Uterus (tissue), 4 donors: ENCODE data around the gene CTDNEP1. TPM values are rescaled to one million over a fixed set of nuclear protein-coding genes. Genes with fewer than 3 reads are reported as not detected.

Experiments
- DNase-seq, 2 donors: peaks; one replicate each; pipeline ENCODE4 v3.0.0-alpha.2; 2019 to 2020
- H3K27ac ChIP-seq, 2 donors: fragments of 200-600 bp; sonication (generic); 1 replicate in 1 of 2; 2 replicates in 1 of 2; pipeline ENCODE4 v1.5.1; 2016 to 2018
- H3K27me3 ChIP-seq, 2 donors: fragments of 200-600 bp; sonication (generic); one replicate each; pipeline ENCODE4 v1.5.1; 2018 to 2019; ENCODE audit warnings: control low read depth in 1 of 2
- H3K36me3 ChIP-seq, 2 donors: fragments of 200-600 bp; sonication (generic); one replicate each; pipeline ENCODE4 v1.5.1; 2019; ENCODE audit warnings: control low read depth in 1 of 2
- H3K4me1 ChIP-seq, 2 donors: fragments of 200-600 bp; sonication (generic); one replicate each; pipeline ENCODE4 v1.5.1; 2018 to 2019; ENCODE audit warnings: control low read depth in 1 of 2
- H3K4me3 ChIP-seq, 2 donors: fragments of 200-600 bp; sonication (generic); 1 replicate in 1 of 2; 2 replicates in 1 of 2; pipeline ENCODE4 v1.5.1; 2018 to 2019; ENCODE audit warnings: mild to moderate bottlenecking in 1 of 2
- H3K9me3 ChIP-seq, 2 donors: fragments of 200-600 bp; sonication (generic); one replicate each; pipeline ENCODE4 v1.5.1; 2019; ENCODE audit warnings: control low read depth in 1 of 2
- CTCF ChIP-seq, 4 experiments: fragments of 200-600 bp in 2 of 4; fragments of 450-650 bp in 2 of 4; sonication (generic) in 2 of 4; IDR thresholded peaks; one replicate each; pipeline ENCODE4 v1.5.1; 2016 to 2019; ENCODE audit warnings: antibody characterized with exemption in 4 of 4, mild to moderate bottlenecking in 2 of 4, moderate library complexity in 1 of 4
- POLR2A ChIP-seq, 2 donors: fragments of 450-650 bp; IDR thresholded peaks; one replicate each; pipeline ENCODE4 v1.6.1; 2016; ENCODE audit warnings: antibody characterized with exemption in 2 of 2, mild to moderate bottlenecking in 1 of 2, moderate library complexity in 1 of 2
- intact Hi-C: fragments of 100-400 bp; cut with DNase I; formaldehyde crosslinking; loops from one replicate; pipeline ENCODE4 v1.15.1; 2023; ENCODE audit warnings: low total_unique reads
- total RNA-seq, 4 donors: library from RNA; depleted of rRNA in 3 of 4; stranded (reverse); fragments of >200 nt in 3 of 4; gene quantifications; one replicate each; pipeline versions ENCODE4 v1.1.0 to v1.2.4, GENCODE V29; 2014 to 2023
- donor health status: DM: yes; HTN: yes; CAD: no.

The CTDNEP1 gene
- total RNA-seq, 4 donors from 2014 or later: 13.8 to 115 (median 37.2) TPM

- TF ChIP-seq CTCF (IDR thresholded peaks at IDR 0.05): no peak
- TF ChIP-seq POLR2A (IDR thresholded peaks at IDR 0.05): no peak
- no peaks in the 10 kb centered on the region for H3K36me3 ChIP-seq
- H3K27me3 ChIP-seq: peaks cover 0 to 6% of the 10 kb centered on the region in 2 donors
- H3K9me3 ChIP-seq: no peaks in the 10 kb centered on the region
- no peak overlapping the region for H3K27ac ChIP-seq
- H3K4me1 ChIP-seq: peaks cover 0 to 27% of the 10 kb centered on the region in 2 donors
- DNase-seq: no peak
- intact Hi-C loops: loop anchor here (10.0 kb wide), 1 partner anchor 239 kb away; no protein-coding TSS in a partner anchor
- peak overlapping the region in 1 of 2 donors; percentile 19 for H3K4me3 ChIP-seq
Observed at GRCh38 chr17:7293816-7294613, 42.5 kb upstream of the CTDNEP1 start.

DNA sequence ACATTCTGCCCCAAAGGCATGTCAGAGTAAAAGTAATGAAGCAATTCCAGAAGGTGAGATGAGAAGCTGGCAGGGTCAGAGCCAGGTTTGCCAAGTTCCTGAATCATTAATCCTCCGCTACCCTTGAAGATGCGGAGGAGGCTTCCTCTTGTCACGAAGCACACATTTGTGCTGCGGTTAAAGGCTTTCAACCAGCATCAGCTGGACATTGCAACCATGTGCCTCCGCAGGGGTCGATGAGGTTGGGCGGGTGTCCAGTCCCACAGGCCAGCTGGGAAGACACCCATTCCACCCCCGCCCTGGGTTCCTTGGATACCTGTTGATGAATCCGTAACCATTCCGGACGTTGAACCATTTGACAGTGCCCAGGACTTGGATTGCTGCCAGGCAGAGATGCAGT, 41.6 kb upstream of the CTDNEP1 start:
- Histone ChIP-seq H3K9me3 (no peaks in the 10 kb centered on the region), H3K4me1 (peaks cover 0 to 27% of the 10 kb centered on the region in 2 donors), H3K36me3 (no peaks in the 10 kb centered on the region), H3K4me3 (no peak overlapping the region), H3K27me3 (peaks cover 0 to 6% of the 10 kb centered on the region in 2 donors), H3K27ac (peak overlapping the region in 1 of 2 donors; percentile 13)
- no peak for TF ChIP-seq POLR2A (IDR thresholded peaks at IDR 0.05)
- no peak for TF ChIP-seq CTCF (IDR thresholded peaks at IDR 0.05)
- intact Hi-C loops: loop anchor here (10.0 kb wide), 1 partner anchor 238 kb away; no protein-coding TSS in a partner anchor
- DNase-seq: no peak

DNA sequence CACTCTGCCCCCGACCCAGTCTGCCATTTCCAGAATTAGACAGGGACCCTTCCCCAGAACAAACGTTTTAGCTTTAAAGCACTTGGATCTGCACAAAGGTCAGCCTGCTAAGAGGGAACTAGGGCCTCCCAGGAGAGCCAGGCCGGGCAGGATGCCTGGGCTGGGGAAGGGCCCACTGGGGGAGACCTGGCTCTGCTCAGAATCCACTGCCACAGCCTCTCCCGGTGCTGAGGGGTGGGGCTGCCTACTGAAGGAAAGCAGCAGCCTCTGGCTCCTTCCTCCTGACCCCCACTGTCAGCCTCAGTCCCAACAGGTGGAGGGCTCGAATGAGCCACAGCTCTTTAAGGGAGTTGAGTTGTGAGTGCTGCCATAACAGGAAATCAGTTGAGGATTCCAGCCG, 41.2 kb upstream of the CTDNEP1 start:
- Histone ChIP-seq H3K4me1 (peaks cover 0 to 27% of the 10 kb centered on the region in 2 donors), H3K36me3 (no peaks in the 10 kb centered on the region), H3K27me3 (peaks cover 0 to 6% of the 10 kb centered on the region in 2 donors), H3K9me3 (no peaks in the 10 kb centered on the region), H3K4me3 (no peak overlapping the region), H3K27ac (peak overlapping the region in 1 of 2 donors; percentile 13)
- no peak for TF ChIP-seq POLR2A (IDR thresholded peaks at IDR 0.05)
- TF ChIP-seq CTCF (IDR thresholded peaks at IDR 0.05): no peak
- DNase-seq: no peak
- intact Hi-C loops: loop anchor here (10.0 kb wide), 1 partner anchor 238 kb away; no protein-coding TSS in a partner anchor

- peak overlapping the region in 1 of 2 donors; percentile 13 for H3K27ac ChIP-seq
- H3K4me1 ChIP-seq: peaks cover 0 to 27% of the 10 kb centered on the region in 2 donors
- intact Hi-C loops: loop anchor here (10.0 kb wide), 1 partner anchor 237 kb away; no protein-coding TSS in a partner anchor
- H3K36me3 ChIP-seq: no peaks in the 10 kb centered on the region
- H3K4me3 ChIP-seq: no peak overlapping the region
- DNase-seq: no peak
- H3K27me3 ChIP-seq: peaks cover 0 to 6% of the 10 kb centered on the region in 2 donors
- H3K9me3 ChIP-seq: no peaks in the 10 kb centered on the region
- TF ChIP-seq CTCF (IDR thresholded peaks at IDR 0.05) (no peak), POLR2A (IDR thresholded peaks at IDR 0.05) (no peak)
Observed at GRCh38 chr17:7292194-7292593, 40.7 kb upstream of the CTDNEP1 start.

DNA sequence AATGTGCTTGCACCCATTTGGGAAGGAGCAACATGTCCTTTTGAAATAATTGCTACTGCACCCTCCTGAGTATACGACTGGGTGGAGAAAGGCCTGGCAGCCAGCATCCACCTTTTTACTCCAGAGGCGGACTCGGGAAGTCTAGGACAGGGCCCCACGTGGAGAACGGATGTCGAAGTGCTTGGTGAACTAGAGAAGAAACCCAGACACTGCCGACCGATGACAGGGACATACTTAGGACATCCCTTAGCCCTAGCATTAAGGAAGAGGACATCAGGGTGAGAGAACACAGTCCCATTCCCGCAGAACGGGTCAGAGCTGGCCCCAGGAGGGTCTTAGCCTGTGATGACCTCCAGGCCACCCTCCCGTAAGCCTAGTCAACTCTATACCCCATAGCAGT, 39.2 kb upstream of the CTDNEP1 start:
- Histone ChIP-seq H3K4me3 (no peak overlapping the region), H3K9me3 (no peaks in the 10 kb centered on the region), H3K27ac (no peak overlapping the region), H3K27me3 (peaks cover 0 to 6% of the 10 kb centered on the region in 2 donors), H3K4me1 (peaks cover 0 to 22% of the 10 kb centered on the region in 2 donors), H3K36me3 (no peaks in the 10 kb centered on the region)
- TF ChIP-seq POLR2A (IDR thresholded peaks at IDR 0.05): no peak
- no peak for TF ChIP-seq CTCF (IDR thresholded peaks at IDR 0.05)
- intact Hi-C loops: loop anchor here (10.0 kb wide), 1 partner anchor 236 kb away; no protein-coding TSS in a partner anchor
- DNase-seq: no peak
